HUDEP-2 (cell line): Measurements from ENCODE around the gene OR10AG1.

ENCODE experiments used
- DNase-seq, 76 experiments: peaks; one replicate each; lab custom pipeline; 2025; ENCODE audit not compliant: unreplicated experiment in 76 of 76; lab: John Stamatoyannopoulos, UW

The OR10AG1 gene, protein sequence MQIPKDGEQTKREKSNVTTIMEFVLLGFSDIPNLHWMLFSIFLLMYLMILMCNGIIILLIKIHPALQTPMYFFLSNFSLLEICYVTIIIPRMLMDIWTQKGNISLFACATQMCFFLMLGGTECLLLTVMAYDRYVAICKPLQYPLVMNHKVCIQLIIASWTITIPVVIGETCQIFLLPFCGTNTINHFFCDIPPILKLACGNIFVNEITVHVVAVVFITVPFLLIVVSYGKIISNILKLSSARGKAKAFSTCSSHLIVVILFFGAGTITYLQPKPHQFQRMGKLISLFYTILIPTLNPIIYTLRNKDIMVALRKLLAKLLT

DNA sequence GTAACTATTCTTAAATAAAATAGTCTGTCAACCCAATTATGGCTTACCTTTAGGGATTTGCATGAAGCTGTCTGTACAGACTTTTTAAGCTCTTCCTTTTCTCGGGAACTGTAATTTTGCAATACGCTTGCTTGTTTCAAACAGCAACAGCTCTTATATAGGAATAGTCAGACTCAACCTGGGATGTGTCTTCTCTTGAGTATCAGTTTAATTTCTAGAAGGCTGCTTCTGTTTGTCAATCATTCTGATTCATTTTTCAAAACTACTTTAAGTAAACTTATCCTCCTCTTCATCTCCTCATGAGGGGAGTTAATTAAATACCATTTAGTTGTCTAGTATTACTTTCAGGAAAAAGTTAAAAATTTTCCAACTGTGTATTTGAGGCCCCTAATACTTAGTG is at the start of gene OR10AG1:
Gene OR10AG1, minus strand, starts transcription at position 101 of the 400 bp plus-strand sequence. Its CDS starts 38 bp downstream, at position 63.
- DNase-seq = no peak

DNA sequence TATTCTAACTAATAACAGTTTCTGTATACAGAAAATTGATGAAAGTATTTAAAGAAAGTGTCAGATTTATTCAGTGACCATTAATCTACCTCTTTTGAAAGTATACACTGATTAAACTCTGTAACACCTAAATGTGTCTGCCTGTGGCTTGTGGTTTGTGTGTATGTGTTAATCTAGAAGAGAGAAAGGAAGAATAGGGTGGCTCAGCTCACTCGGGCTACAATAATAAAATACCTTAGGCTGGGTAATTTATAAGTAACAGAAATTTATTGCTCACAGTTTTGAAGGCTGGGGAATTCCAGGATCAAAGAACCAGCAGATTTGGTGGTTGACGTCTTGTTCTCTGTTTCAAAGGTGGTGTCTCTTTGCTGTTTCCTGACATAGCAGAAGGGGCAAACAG is 44.1 kb upstream of the OR10AG1 start:
- DNase-seq = no peak

DNA sequence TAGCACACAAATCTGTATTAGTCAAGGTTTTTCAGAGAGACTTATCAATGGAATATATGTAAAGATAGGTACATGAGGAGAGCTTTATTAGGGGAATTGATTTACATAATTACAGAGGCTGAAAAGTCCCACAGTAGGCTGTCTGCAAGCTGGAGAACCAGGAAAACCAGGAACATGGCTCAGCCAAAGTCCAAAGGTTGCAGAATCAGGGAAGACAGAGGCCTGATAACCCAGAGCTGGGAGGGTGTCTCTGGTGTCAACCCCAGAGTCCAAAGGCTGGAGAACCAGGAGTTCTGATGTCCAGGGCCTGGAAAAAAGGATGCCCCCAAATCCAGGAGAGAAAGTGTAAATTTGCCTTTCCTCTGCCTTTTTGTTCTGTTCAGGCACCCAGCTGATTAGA is 41.0 kb upstream of the OR10AG1 start:
- no peak for DNase-seq

DNA sequence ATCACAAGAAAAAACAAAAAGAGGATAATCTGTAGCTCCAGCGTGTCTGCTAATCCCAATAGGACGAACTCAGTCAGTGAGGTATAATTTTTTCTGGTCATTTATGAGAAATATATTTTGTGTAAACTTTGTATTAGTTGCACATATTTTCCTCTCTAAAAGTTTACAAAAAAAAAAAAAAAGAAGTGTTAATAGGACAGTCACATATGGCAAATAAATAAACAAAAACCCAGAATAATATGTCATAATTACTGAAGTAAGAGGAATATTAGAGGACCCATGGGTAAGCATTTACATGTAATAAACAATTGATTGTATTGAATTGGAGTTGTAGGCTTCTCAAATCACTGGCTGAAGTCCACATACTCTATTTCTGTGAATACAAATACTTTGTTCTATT is 24.8 kb upstream of the OR10AG1 start, which contains the start of gene OR5F1:
Gene OR5F1, minus strand, starts transcription at position 101 of the 400 bp plus-strand sequence. Its CDS starts 0 bp downstream, at position 101.
- no peak for DNase-seq

DNA sequence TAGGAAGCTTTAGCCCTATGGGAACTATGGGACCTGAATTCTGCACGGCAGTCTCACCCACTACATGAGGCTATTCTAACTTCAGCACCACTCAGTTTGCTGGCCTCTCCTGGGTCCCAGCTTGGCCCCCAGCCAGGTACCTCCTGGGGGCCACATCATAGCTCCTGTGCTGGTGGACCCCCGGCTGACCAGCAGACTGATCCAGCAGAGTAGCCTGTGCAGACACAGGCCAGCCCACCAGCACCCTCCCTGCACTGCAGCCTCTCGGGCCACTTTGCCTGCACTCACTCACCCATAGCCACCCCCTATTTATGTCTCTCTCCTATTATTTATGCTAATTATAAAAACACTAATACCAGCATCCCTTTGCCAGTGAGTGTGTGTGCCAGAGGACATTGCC is 1.2 kb upstream of the OR10AG1 start:
- DNase-seq = no peak

DNA sequence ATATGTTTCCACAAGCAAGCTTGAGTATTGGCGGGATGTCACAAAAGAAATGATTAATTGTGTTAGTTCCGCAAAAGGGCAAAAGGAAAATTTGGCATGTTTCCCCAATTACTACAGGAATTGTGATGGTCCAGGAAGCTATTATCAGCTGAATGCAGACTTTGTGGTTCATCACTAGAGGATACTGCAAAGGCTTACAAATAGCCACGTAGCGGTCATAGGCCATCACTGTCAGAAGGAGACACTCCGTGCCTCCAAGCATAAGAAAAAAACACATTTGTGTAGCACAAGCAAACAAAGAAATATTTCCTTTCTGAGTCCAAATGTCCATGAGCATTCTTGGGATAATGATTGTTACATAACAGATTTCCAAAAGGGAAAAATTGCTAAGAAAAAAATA is 1.8 kb downstream of the OR10AG1 start:
- no peak for DNase-seq

DNA sequence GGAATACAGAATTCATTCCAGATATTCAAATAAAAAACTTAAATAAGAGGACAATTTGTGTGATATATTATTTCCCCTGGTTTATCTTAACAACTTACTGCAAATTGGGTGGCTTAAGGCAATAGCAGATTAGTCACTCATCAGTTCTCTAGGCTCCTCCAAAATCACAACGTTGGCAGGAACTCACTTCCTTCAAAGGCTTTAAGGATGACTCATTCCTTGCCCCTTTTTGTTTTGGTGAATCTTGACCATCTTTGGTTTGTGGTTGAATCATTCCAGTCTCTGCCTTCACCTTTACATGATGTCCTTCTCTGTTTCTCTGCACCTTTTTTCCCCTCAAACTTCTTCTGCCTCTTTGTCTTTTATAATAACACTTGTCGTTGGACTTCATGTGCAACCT is 3.4 kb downstream of the OR10AG1 start:
- DNase-seq = no peak

DNA sequence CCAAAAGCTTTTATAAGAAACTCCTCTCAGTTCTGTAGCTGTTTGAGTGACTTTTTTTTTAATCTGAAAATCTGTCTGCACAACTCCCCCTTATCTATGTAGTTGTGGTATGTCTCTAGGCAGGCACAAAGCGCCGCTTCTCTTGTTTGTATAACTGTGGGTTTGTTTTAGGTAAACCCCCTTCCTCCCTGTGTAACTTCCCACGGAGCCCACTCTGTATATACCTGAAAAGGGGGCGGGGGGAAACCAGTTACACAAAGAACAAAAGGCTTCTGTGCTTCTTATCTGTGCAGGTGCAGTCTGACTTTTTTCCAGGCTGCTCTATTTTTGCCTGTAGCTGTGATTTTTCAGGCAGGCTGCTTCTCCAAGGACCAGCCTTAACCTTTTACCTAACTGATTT is 13.2 kb downstream of the OR10AG1 start:
- DNase-seq = no peak

DNA sequence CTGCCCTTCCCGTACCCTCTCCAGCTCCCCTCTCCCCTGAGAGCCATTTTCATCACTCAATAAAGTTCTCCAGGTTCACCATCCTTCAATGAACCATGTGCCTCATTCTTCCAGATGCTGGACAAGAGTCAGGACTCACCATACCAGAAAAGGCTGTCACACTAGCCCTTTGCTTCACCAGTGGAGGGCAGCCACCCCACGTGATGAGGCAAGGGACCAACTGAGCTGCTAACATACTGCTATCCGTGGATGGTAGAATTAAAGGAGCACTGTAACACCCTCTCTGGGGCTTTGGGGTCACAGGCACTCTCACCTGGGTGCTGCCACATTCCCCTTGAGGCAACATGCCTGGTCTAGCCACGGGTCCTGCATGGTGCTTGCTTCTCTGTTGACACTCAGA is 20.4 kb downstream of the OR10AG1 start:
- no peak for DNase-seq

DNA sequence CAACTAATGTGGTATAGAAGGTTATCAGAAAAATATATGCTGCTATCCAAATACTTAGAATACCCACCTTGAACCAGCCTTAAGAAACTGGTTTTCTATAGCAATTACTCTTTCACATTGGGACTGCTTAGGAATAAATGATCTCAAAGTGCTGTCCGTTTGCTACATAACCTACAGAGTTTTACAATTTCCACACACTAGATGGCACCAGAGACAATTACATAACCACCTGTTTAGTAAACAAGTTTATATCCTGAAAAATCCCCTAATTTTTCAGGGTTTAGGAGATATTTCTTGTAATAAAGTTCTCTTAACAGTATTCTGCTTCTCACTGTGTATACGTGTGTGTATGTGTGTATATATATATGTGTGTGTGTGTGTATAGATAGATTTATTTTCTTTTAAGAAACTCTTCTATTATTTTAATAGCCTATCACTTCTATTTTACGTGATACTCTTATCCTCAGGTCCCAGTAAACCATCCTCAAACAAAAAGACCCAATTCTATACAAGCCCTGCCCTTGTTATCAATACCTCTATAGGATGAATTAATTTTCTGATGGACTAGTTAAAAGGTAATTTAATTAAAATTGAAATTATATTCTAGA is 26.9 kb downstream of the OR10AG1 start:
- DNase-seq = peak in 8 of 76 experiments; percentile 0 to 21 (median 2)

DNA sequence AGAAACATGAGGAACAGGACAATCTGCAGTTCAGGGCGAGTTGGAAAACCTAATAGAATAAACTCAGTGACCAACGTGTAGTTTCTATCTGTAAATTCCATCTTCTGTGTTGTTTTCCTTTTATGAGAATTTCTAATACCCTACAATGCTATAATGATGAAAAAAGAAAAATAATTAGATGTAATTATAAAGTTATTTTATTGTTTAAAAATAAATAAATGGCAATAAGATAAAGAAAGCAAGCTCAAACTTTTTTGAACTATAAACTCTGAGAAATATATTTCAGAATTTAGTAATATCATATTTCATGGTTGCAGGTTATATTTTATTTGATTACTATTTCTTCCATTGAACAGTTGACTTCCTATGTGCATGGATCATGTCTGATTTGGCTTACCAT is 33.4 kb downstream of the OR10AG1 start, which contains the start of gene OR5I1:
Gene OR5I1, minus strand, starts transcription at position 101 of the 400 bp plus-strand sequence. Its CDS starts 0 bp downstream, at position 101.
- DNase-seq = no peak

DNA sequence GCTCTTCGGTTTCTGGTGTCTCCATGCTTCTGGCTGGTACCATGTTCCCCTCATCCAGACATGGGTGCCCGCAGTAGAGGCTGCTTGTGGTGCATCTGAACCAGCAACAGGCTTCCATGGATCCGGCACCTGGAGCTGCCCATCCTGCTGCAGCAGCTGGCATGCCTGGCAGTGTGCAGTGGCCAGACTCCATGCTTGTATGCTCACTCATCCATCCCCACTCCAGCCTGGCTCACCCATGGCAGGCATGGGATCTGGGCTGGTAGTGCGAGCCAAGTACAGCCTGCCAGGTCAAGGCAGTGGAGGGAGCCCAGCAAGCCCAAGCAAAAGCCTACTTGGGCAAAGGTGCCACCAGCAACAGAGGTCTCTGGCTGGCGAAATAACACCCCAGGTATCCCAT is 49.2 kb downstream of the OR10AG1 start:
- no peak for DNase-seq
